Activated CD4-positive, alpha-beta memory T cell treated with anti-CD3 and anti-CD28 coated beads, Interleukin-2, amount 10 ng/mL, durations not matched to agents 7 days and 5 days (primary cell): ENCODE measurements around the gene ZCCHC7. TPM values are rescaled to one million over a fixed set of nuclear protein-coding genes. Genes with fewer than 3 reads are reported as not detected.
"Not testable (repeated sequence)": the region's sequence is repeated elsewhere in the genome, so short reads cannot be mapped to it uniquely, and the experiment has no call there.

Experiments
- CTCF ChIA-PET: fragments of 350-600 bp; sonication (Branson Sonifier 250); formaldehyde crosslinking; loops from one replicate; lab custom pipeline; 2021; ENCODE audit warnings: antibody characterized with exemption, inconsistent platforms; lab: Charles Lee
- POLR2A ChIA-PET: fragments of 350-600 bp; sonication (Branson Sonifier 250); formaldehyde crosslinking; loops from one replicate; lab custom pipeline; 2021; ENCODE audit warnings: antibody characterized with exemption; lab: Charles Lee
- DNase-seq: peaks from one replicate; pipeline ENCODE4 v3.0.0-alpha.2; 2020
- H3K27ac Mint-ChIP-seq: one replicate; pipeline ENCODE4 v1.8.0; 2021; ENCODE audit warnings: mild to moderate bottlenecking, mixed read lengths
- H3K27me3 Mint-ChIP-seq: one replicate; pipeline ENCODE4 v1.8.0; 2021; ENCODE audit warnings: mixed read lengths
- H3K36me3 Mint-ChIP-seq: one replicate; pipeline ENCODE4 v1.8.0; 2021; ENCODE audit warnings: low read depth, mixed read lengths
- H3K4me1 Mint-ChIP-seq: one replicate; pipeline ENCODE4 v1.8.0; 2021; ENCODE audit warnings: mixed read lengths
- H3K4me3 Mint-ChIP-seq: one replicate; pipeline ENCODE4 v1.8.0; 2021; ENCODE audit warnings: mild to moderate bottlenecking, mixed read lengths
- H3K9me3 Mint-ChIP-seq: one replicate; pipeline ENCODE4 v1.8.0; 2021; ENCODE audit warnings: mixed read lengths
- total RNA-seq, 2 experiments: library from RNA; stranded (reverse); gene quantifications; one replicate each; pipeline ENCODE4 v1.2.3, GENCODE V29; 2021

Gene ZCCHC7
- total RNA-seq, 2 experiments from 2014 or later = 20.9 to 21.9 TPM

GRCh38 chr9:37201581-37201980 lies 81.2 kb downstream of the ZCCHC7 start:
- POLR2A ChIA-PET = interaction anchor here (1.6 kb wide), 1 partner anchor 81 kb away, joined by 5 read pairs; no protein-coding TSS in a partner anchor
- no peaks in the 10 kb centered on the region for H3K9me3 Mint-ChIP-seq
- CTCF ChIA-PET = interaction anchor here (1.5 kb wide), 1 partner anchor 214 kb away, joined by 4 read pairs; no protein-coding TSS in a partner anchor
- H3K4me1 Mint-ChIP-seq = peaks cover 41% of the 10 kb centered on the region
- no peaks in the 10 kb centered on the region for H3K27me3 Mint-ChIP-seq
- H3K27ac Mint-ChIP-seq = no peak overlapping the region
- peaks cover 44% of the 10 kb centered on the region for H3K36me3 Mint-ChIP-seq
- DNase-seq = no peak
- no peak overlapping the region for H3K4me3 Mint-ChIP-seq

GRCh38 chr9:37202091-37202490 lies 81.7 kb downstream of the ZCCHC7 start:
- peaks cover 38% of the 10 kb centered on the region for H3K4me1 Mint-ChIP-seq
- H3K27me3 Mint-ChIP-seq = no peaks in the 10 kb centered on the region
- ChIA-PET CTCF (interaction anchor here (0.6 kb wide), 1 partner anchor 25 kb away, joined by 3 read pairs; no protein-coding TSS in a partner anchor), POLR2A (interaction anchor here (1.6 kb wide), 1 partner anchor 81 kb away, joined by 5 read pairs; no protein-coding TSS in a partner anchor)
- no peak overlapping the region for H3K27ac Mint-ChIP-seq
- H3K36me3 Mint-ChIP-seq = peaks cover 48% of the 10 kb centered on the region
- no peak for DNase-seq
- no peak overlapping the region for H3K4me3 Mint-ChIP-seq
- H3K9me3 Mint-ChIP-seq = no peaks in the 10 kb centered on the region

- H3K4me1 Mint-ChIP-seq = peaks cover 27% of the 10 kb centered on the region
- H3K4me3 Mint-ChIP-seq, POLR2A ChIA-PET, H3K27me3 Mint-ChIP-seq, CTCF ChIA-PET, DNase-seq, H3K27ac Mint-ChIP-seq, H3K9me3 Mint-ChIP-seq: not testable (repeated sequence)
- peaks cover 50% of the 10 kb centered on the region for H3K36me3 Mint-ChIP-seq
Measured at GRCh38 chr9:37203456-37203855, 83.1 kb downstream of the ZCCHC7 start.

- CTCF ChIA-PET = no interaction called here
- POLR2A ChIA-PET = no interaction called here
- Mint-ChIP-seq H3K4me1 (peaks cover 26% of the 10 kb centered on the region), H3K27me3 (no peaks in the 10 kb centered on the region), H3K36me3 (peaks cover 39% of the 10 kb centered on the region), H3K27ac (no peak overlapping the region), H3K4me3 (no peak overlapping the region), H3K9me3 (no peaks in the 10 kb centered on the region)
- DNase-seq = no peak
Measured at GRCh38 chr9:37206121-37206620, 85.8 kb downstream of the ZCCHC7 start.

- no peak for DNase-seq
- POLR2A ChIA-PET = interaction anchor here (2.1 kb wide), 1 partner anchor 89 kb away, joined by 8 read pairs; the partner anchor contains the start of gene ZCCHC7
- H3K36me3 Mint-ChIP-seq = peaks cover 19% of the 10 kb centered on the region
- CTCF ChIA-PET = no interaction called here
- H3K9me3 Mint-ChIP-seq = no peaks in the 10 kb centered on the region
- H3K4me1 Mint-ChIP-seq = peaks cover 28% of the 10 kb centered on the region
- no peak overlapping the region for H3K4me3 Mint-ChIP-seq
- H3K27ac Mint-ChIP-seq = no peak overlapping the region
- no peaks in the 10 kb centered on the region for H3K27me3 Mint-ChIP-seq
Measured at GRCh38 chr9:37209431-37210386, 89.3 kb downstream of the ZCCHC7 start.

- peaks cover 14% of the 10 kb centered on the region for H3K36me3 Mint-ChIP-seq
Measured at GRCh38 chr9:37210737-37211523, 90.6 kb downstream of the ZCCHC7 start.

GRCh38 chr9:37212435-37212834 lies 92.1 kb downstream of the ZCCHC7 start:
- ChIA-PET CTCF (no interaction called here), POLR2A (interaction anchor here (1.3 kb wide), 1 partner anchor 92 kb away, joined by 5 read pairs; the partner anchor contains the start of gene ZCCHC7)
- Mint-ChIP-seq H3K27me3 (no peaks in the 10 kb centered on the region), H3K4me3 (no peak overlapping the region), H3K9me3 (no peaks in the 10 kb centered on the region), H3K36me3 (peaks cover 9% of the 10 kb centered on the region), H3K4me1 (peaks cover 28% of the 10 kb centered on the region), H3K27ac (no peak overlapping the region)
- DNase-seq = no peak

More at GRCh38 chr9:37210737-37211523, 90.6 kb downstream of the ZCCHC7 start:
- DNase-seq = no peak
- Mint-ChIP-seq H3K27me3 (no peaks in the 10 kb centered on the region), H3K4me1 (peaks cover 28% of the 10 kb centered on the region), H3K9me3 (no peaks in the 10 kb centered on the region), H3K4me3 (no peak overlapping the region), H3K27ac (no peak overlapping the region)
- ChIA-PET POLR2A (interaction anchor here (1.1 kb wide), 1 partner anchor 10 kb away, joined by 3 read pairs; no protein-coding TSS in a partner anchor), CTCF (no interaction called here)

- no peaks in the 10 kb centered on the region for H3K36me3 Mint-ChIP-seq
- CTCF ChIA-PET = no interaction called here
- H3K4me1 Mint-ChIP-seq = peaks cover 14% of the 10 kb centered on the region
- H3K27ac Mint-ChIP-seq = no peak overlapping the region
- no peak overlapping the region for H3K4me3 Mint-ChIP-seq
- no peaks in the 10 kb centered on the region for H3K27me3 Mint-ChIP-seq
- no peaks in the 10 kb centered on the region for H3K9me3 Mint-ChIP-seq
- DNase-seq = no peak
- POLR2A ChIA-PET = no interaction called here
Measured at GRCh38 chr9:37215381-37215780, 95.0 kb downstream of the ZCCHC7 start.

- no peaks in the 10 kb centered on the region for H3K36me3 Mint-ChIP-seq
- POLR2A ChIA-PET = no interaction called here
Measured at GRCh38 chr9:37215830-37216229, 95.5 kb downstream of the ZCCHC7 start.

GRCh38 chr9:37217161-37217560 lies 96.8 kb downstream of the ZCCHC7 start:
- no peaks in the 10 kb centered on the region for H3K36me3 Mint-ChIP-seq
- no peak for DNase-seq
- no peak overlapping the region for H3K27ac Mint-ChIP-seq
- peaks cover 4% of the 10 kb centered on the region for H3K4me1 Mint-ChIP-seq
- POLR2A ChIA-PET = no interaction called here
- CTCF ChIA-PET = no interaction called here
- no peaks in the 10 kb centered on the region for H3K9me3 Mint-ChIP-seq
- H3K27me3 Mint-ChIP-seq = no peaks in the 10 kb centered on the region
- H3K4me3 Mint-ChIP-seq = no peak overlapping the region

More at GRCh38 chr9:37215830-37216229, 95.5 kb downstream of the ZCCHC7 start:
- H3K4me1 Mint-ChIP-seq = peaks cover 9% of the 10 kb centered on the region
- H3K27me3 Mint-ChIP-seq = no peaks in the 10 kb centered on the region
- CTCF ChIA-PET = no interaction called here
- no peaks in the 10 kb centered on the region for H3K9me3 Mint-ChIP-seq
- no peak overlapping the region for H3K4me3 Mint-ChIP-seq
- DNase-seq = no peak
- H3K27ac Mint-ChIP-seq = no peak overlapping the region

GRCh38 chr9:37218800-37219425 lies 98.5 kb downstream of the ZCCHC7 start:
- Mint-ChIP-seq H3K4me1 (no peaks in the 10 kb centered on the region), H3K27me3 (no peaks in the 10 kb centered on the region), H3K9me3 (no peaks in the 10 kb centered on the region), H3K36me3 (no peaks in the 10 kb centered on the region), H3K27ac (no peak overlapping the region), H3K4me3 (no peak overlapping the region)
- ChIA-PET POLR2A (interaction anchor here (0.6 kb wide), 1 partner anchor 98 kb away, joined by 3 read pairs; the partner anchor contains the start of gene ZCCHC7), CTCF (no interaction called here)
- DNase-seq = no peak

- no peak for DNase-seq
- no peaks in the 10 kb centered on the region for H3K27me3 Mint-ChIP-seq
- no peaks in the 10 kb centered on the region for H3K9me3 Mint-ChIP-seq
- H3K27ac Mint-ChIP-seq = no peak overlapping the region
- H3K4me3 Mint-ChIP-seq = no peak overlapping the region
- H3K4me1 Mint-ChIP-seq = no peaks in the 10 kb centered on the region
- POLR2A ChIA-PET = no interaction called here
- no peaks in the 10 kb centered on the region for H3K36me3 Mint-ChIP-seq
- CTCF ChIA-PET = no interaction called here
Measured at GRCh38 chr9:37220971-37221370, 100.6 kb downstream of the ZCCHC7 start.
